Measurements from ENCODE around the gene FOXO6. TPM values are rescaled to one million over a fixed set of nuclear protein-coding genes. Genes with fewer than 3 reads are reported as not detected.

The FOXO6 gene
- total and polyA plus RNA-seq, 2 of the 13 experiments (the other 11 are each of a cell fraction or from before 2014, with no cell fraction given) = 0.13 TPM; not detected in 1

DNA sequence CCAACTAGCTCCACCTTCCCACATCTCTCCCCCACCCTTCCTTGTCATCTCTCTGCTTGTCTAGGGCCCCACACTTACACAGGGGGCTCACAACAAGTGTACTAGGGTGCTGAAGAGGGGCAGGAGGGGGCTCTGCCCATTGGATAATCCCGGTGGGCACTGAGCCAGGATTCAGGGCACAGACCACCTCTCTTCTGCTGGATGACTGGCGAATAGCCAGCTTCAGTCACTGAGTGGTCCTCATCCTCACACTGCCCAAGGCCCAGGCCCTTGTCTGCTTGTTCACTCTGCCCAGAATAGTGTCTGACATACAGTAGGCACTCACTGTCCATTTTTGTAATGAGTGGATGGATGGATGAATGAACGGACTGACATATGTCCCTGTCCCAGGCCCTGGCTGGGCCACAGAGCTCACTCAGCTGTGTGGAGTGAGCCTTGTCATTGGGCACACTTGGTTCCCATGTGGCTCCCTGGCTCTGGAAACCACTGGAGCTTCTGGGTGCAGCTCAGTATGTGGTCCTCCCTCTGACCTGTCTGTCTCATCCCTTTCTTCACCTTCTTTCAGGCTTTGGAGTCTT lies 36.6 kb downstream of the FOXO6 start (continued):
- TF ChIP-seq, protein P1, sequence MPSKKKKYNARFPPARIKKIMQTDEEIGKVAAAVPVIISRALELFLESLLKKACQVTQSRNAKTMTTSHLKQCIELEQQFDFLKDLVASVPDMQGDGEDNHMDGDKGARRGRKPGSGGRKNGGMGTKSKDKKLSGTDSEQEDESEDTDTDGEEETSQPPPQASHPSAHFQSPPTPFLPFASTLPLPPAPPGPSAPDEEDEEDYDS (CRISPR knock-in tag; IDR thresholded peaks at IDR 0.05) = no peak
- TF ChIP-seq, protein P2, sequence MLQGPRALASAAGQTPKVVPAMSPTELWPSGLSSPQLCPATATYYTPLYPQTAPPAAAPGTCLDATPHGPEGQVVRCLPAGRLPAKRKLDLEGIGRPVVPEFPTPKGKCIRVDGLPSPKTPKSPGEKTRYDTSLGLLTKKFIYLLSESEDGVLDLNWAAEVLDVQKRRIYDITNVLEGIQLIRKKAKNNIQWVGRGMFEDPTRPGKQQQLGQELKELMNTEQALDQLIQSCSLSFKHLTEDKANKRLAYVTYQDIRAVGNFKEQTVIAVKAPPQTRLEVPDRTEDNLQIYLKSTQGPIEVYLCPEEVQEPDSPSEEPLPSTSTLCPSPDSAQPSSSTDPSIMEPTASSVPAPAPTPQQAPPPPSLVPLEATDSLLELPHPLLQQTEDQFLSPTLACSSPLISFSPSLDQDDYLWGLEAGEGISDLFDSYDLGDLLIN (CRISPR knock-in tag; IDR thresholded peaks at IDR 0.05; ENCODE audit: borderline replicate concordance) = no peak

DNA sequence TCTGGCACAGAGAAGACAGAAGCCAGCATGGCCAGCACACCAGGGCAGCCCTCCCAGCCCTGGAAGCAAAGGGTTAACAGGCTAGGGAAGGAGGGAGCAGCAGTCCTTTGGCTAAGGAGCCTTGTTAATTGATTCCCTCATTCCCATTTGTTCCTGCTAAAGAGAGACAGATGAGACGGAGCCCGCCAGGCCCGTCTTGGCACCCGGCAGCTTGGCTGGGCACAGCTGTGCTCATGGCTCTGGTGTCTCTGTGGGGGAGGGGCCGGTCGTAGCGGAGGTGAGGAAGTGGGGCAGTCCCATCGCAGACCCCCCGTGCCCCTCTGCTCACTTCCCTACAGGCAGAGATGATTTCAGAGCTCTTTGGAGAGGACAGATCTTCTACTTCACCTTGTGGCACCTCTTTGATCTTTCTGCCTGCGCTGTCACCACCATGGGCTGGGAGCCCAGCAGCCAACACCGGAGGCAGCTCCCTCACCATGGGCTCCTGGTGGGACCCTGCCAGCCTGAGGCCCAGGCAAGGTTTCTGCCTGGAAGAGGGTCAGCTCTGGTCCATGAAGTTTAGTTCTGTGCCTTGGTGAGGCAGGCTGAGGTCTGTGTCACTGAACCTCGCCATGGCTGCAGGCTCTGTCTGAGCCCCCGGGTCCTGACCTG lies 38.0 kb downstream of the FOXO6 start:
- Histone ChIP-seq H3K27me3 (ENCODE audit: control insufficient read depth in 1 of 2, insufficient read depth in 2 of 2, low read length in 2 of 2) (peaks cover 4 to 17% of the 10 kb centered on the region in 2 experiments; a peak in 3 of 5 replicates), H3K9ac (ENCODE audit: insufficient read depth, low read depth, low read length) (no peak overlapping the region), H4K20me1 (ENCODE audit: insufficient read depth, low read length) (no peaks in the 10 kb centered on the region), H2AFZ (ENCODE audit: low read length) (no peak overlapping the region), H3K27ac (ENCODE audit: extremely low read length, insufficient read depth, low read length) (no peak overlapping the region), H3K4me3 (replicated peaks in 1 of 3; ENCODE audit: insufficient read depth in 1 of 3, low read depth in 2 of 3, low read length in 3 of 3) (no peak overlapping the region), H3K4me2 (ENCODE audit: low read depth, low read length) (no peak overlapping the region), H3K4me1 (ENCODE audit: insufficient read depth, low read length) (no peaks in the 10 kb centered on the region), H3K9me3 (ENCODE audit: low read length) (no peaks in the 10 kb centered on the region), H3K36me3 (replicated peaks in 1 of 2; ENCODE audit: control insufficient read depth in 1 of 2, insufficient read depth in 2 of 2, low read length in 2 of 2) (no peaks in the 10 kb centered on the region), H3K79me2 (ENCODE audit: insufficient read depth, low read length) (no peaks in the 10 kb centered on the region)
- intact Hi-C loops (cut with micrococcal nuclease; ENCODE audit: unreplicated experiment) (no loop called here), in situ Hi-C loops (cut with HindIII; ENCODE audit: extremely low pct_ligation_motif_present, low pct_unique_long_range_greater_than_20kb) (no loop called here)
- CTCF ChIA-PET (ENCODE audit: low intra/inter-chr PET ratio, low total read pairs) = no interaction called here
- FAIRE-seq = no peak
- POLR2A ChIA-PET = no interaction called here
- 46% methylated on average over 10 of the region's 13 CpGs for WGBS (ENCODE audit: low lambda C conversion rate)
- no TSS peak for BruUV-seq (replicated peaks)
- DNase-seq (ENCODE audit: low spot score) = no peak
- no peak for ATAC-seq
- TF ChIP-seq JUND (CRISPR knock-in tag; IDR thresholded peaks at IDR 0.05) = no peak
- TF ChIP-seq, protein P3, sequence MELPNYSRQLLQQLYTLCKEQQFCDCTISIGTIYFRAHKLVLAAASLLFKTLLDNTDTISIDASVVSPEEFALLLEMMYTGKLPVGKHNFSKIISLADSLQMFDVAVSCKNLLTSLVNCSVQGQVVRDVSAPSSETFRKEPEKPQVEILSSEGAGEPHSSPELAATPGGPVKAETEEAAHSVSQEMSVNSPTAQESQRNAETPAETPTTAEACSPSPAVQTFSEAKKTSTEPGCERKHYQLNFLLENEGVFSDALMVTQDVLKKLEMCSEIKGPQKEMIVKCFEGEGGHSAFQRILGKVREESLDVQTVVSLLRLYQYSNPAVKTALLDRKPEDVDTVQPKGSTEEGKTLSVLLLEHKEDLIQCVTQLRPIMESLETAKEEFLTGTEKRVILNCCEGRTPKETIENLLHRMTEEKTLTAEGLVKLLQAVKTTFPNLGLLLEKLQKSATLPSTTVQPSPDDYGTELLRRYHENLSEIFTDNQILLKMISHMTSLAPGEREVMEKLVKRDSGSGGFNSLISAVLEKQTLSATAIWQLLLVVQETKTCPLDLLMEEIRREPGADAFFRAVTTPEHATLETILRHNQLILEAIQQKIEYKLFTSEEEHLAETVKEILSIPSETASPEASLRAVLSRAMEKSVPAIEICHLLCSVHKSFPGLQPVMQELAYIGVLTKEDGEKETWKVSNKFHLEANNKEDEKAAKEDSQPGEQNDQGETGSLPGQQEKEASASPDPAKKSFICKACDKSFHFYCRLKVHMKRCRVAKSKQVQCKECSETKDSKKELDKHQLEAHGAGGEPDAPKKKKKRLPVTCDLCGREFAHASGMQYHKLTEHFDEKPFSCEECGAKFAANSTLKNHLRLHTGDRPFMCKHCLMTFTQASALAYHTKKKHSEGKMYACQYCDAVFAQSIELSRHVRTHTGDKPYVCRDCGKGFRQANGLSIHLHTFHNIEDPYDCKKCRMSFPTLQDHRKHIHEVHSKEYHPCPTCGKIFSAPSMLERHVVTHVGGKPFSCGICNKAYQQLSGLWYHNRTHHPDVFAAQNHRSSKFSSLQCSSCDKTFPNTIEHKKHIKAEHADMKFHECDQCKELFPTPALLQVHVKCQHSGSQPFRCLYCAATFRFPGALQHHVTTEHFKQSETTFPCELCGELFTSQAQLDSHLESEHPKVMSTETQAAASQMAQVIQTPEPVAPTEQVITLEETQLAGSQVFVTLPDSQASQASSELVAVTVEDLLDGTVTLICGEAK (IDR thresholded peaks at IDR 0.05) = no peak
- TF ChIP-seq, protein P3 (CRISPR knock-in tag; IDR thresholded peaks at IDR 0.05) = no peak
- TF ChIP-seq ZNF460 (CRISPR knock-in tag; IDR thresholded peaks at IDR 0.05; ENCODE audit: borderline replicate concordance) = no peak
- TF ChIP-seq ZSCAN30 (CRISPR knock-in tag; IDR thresholded peaks at IDR 0.05) = no peak
- no peak for TF ChIP-seq ZNF546 (CRISPR knock-in tag; conservative IDR thresholded peaks at IDR 0.05)
- no peak for TF ChIP-seq ZNF10 (CRISPR knock-in tag; IDR thresholded peaks at IDR 0.05; ENCODE audit: borderline replicate concordance, low read depth)
- TF ChIP-seq, protein P4, sequence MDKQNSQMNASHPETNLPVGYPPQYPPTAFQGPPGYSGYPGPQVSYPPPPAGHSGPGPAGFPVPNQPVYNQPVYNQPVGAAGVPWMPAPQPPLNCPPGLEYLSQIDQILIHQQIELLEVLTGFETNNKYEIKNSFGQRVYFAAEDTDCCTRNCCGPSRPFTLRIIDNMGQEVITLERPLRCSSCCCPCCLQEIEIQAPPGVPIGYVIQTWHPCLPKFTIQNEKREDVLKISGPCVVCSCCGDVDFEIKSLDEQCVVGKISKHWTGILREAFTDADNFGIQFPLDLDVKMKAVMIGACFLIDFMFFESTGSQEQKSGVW (CRISPR knock-in tag; IDR thresholded peaks at IDR 0.05; ENCODE audit: borderline replicate concordance) = no peak

All from HepG2 (cell line).